H1 (cell line): ENCODE measurements around the gene KIF2C. TPM values are rescaled to one million over a fixed set of nuclear protein-coding genes. Genes with fewer than 3 reads are reported as not detected.

Source experiments
- CTCF ChIA-PET: fragments of 300-600 bp; sonication (Branson Sonifier 250); formaldehyde crosslinking; loops from one replicate; lab custom pipeline; 2021; ENCODE audit not compliant: partially characterized antibody; lab: Charles Lee
- POLR2A ChIA-PET: fragments of 300-600 bp; sonication (Branson Sonifier 250); formaldehyde crosslinking; loops from one replicate; lab custom pipeline; 2021; ENCODE audit warnings: inconsistent platforms; ENCODE audit not compliant: partially characterized antibody; lab: Charles Lee
- DNase-seq, 2 experiments: peaks; one replicate each; pipeline versions ENCODE4 v3.0.0 to v3.0.0-alpha.2; 2010 to 2022; ENCODE audit warnings: low spot score in 2 of 2, low read depth in 1 of 2, mixed read lengths in 1 of 2
- FAIRE-seq: peaks from 2 replicates; lab custom pipeline; 2011; peaks lifted over from hg19 to GRCh38; lab: Jason Lieb, UNC
- H2AFZ ChIP-seq: 2 replicates; pipeline ENCODE4 v1.8.1; 2012; ENCODE audit warnings: low read length, inconsistent platforms
- H2AK5ac ChIP-seq: 2 replicates; pipeline ENCODE4 v1.6.1; 2013; ENCODE audit warnings: low read depth, low read length
- H2BK120ac ChIP-seq: replicated peaks from 2 replicates; pipeline ENCODE3; 2013; ENCODE audit warnings: low read depth, low read length, inconsistent platforms
- H2BK12ac ChIP-seq: 2 replicates; pipeline ENCODE4 v1.6.1; 2013; ENCODE audit warnings: low read depth, low read length
- H2BK15ac ChIP-seq: 2 replicates; pipeline ENCODE4 v1.6.1; 2013; ENCODE audit warnings: low read length
- H2BK20ac ChIP-seq: 2 replicates; pipeline ENCODE4 v1.6.1; 2013; ENCODE audit warnings: low read length
- H2BK5ac ChIP-seq: 2 replicates; pipeline ENCODE4 v1.6.1; 2013; ENCODE audit warnings: low read depth, low read length
- H3K14ac ChIP-seq: 2 replicates; pipeline ENCODE4 v1.6.1; 2013; ENCODE audit warnings: inconsistent platforms; ENCODE audit not compliant: insufficient read length
- H3K18ac ChIP-seq: 2 replicates; pipeline ENCODE4 v1.6.1; 2013; ENCODE audit warnings: low read length; ENCODE audit errors: extremely low read depth
- H3K23ac ChIP-seq: 2 replicates; pipeline ENCODE4 v1.6.1; 2013; ENCODE audit warnings: inconsistent platforms; ENCODE audit not compliant: insufficient read length
- H3K23me2 ChIP-seq: 2 replicates; pipeline ENCODE4 v1.6.1; 2013; ENCODE audit warnings: low read depth, low read length
- H3K27ac ChIP-seq: 2 replicates; pipeline ENCODE4 v1.6.1; 2011; ENCODE audit warnings: low read depth, low read length, inconsistent platforms
- H3K27me3 ChIP-seq, 4 experiments: replicated peaks in 1 of 4; 1 replicate in 1 of 4; 2 replicates in 3 of 4; pipeline versions ENCODE4 v1.6.1 to v1.8.1; 2011 to 2013; ENCODE audit warnings: low read length in 3 of 4, mild to moderate bottlenecking in 3 of 4, inconsistent platforms in 2 of 4, mixed read lengths in 2 of 4, moderate library complexity in 1 of 4; ENCODE audit not compliant: control insufficient read depth in 3 of 4, insufficient read depth in 3 of 4; ENCODE audit errors: extremely low read depth in 1 of 4
- H3K36me3 ChIP-seq, 4 experiments: 2 replicates each; pipeline versions ENCODE4 v1.6.1 to v1.8.1; 2011 to 2013; ENCODE audit warnings: mild to moderate bottlenecking in 4 of 4, low read length in 3 of 4, moderate library complexity in 2 of 4, control low read depth in 1 of 4, inconsistent platforms in 1 of 4; ENCODE audit not compliant: insufficient read depth in 4 of 4, control insufficient read depth in 2 of 4
- H3K4ac ChIP-seq: replicated peaks from 2 replicates; pipeline ENCODE3; 2013; ENCODE audit warnings: low read length, low read depth, mixed read lengths, inconsistent platforms; ENCODE audit not compliant: insufficient read length
- H3K4me1 ChIP-seq, 4 experiments: replicated peaks in 1 of 4; 1 replicate in 1 of 4; 2 replicates in 3 of 4; pipeline versions ENCODE4 v1.6.1 to v1.8.1; 2011 to 2013; ENCODE audit warnings: low read length in 3 of 4, inconsistent platforms in 2 of 4, mixed read lengths in 1 of 4; ENCODE audit not compliant: insufficient read depth in 4 of 4, control insufficient read depth in 3 of 4
- H3K4me2 ChIP-seq, 2 experiments: 2 replicates each; pipeline versions ENCODE4 v1.6.1 to v1.8.1; 2011 to 2013; ENCODE audit warnings: low read depth in 2 of 2, low read length in 2 of 2, control low read depth in 1 of 2, inconsistent platforms in 1 of 2, mild to moderate bottlenecking in 1 of 2; ENCODE audit not compliant: insufficient read depth in 1 of 2
- H3K4me3 ChIP-seq, 4 experiments: fragments of 200-600, 300-600 bp in 1 of 4; sonication (generic), shearing (Covaris generic), sonication (Bioruptor Twin) in 1 of 4; 2 replicates each; pipeline versions ENCODE4 v1.5.1 to v1.8.1; 2011 to 2016; ENCODE audit warnings: low read length in 4 of 4, low read depth in 3 of 4, control low read depth in 2 of 4, inconsistent platforms in 2 of 4, mild to moderate bottlenecking in 2 of 4, mixed read lengths in 1 of 4, moderate library complexity in 1 of 4; ENCODE audit not compliant: insufficient read depth in 2 of 4; ENCODE audit errors: extremely low read depth in 1 of 4
- H3K56ac ChIP-seq: replicated peaks from 2 replicates; pipeline ENCODE3; 2013; ENCODE audit warnings: low read depth, mild to moderate bottlenecking, mixed read lengths, low read length, inconsistent platforms; ENCODE audit not compliant: insufficient read length
- H3K79me1 ChIP-seq: 2 replicates; pipeline ENCODE4 v1.6.1; 2013; ENCODE audit warnings: low read depth, low read length, control low read depth
- H3K79me2 ChIP-seq, 2 experiments: 2 replicates each; pipeline versions ENCODE4 v1.6.1 to v1.8.1; 2012 to 2013; ENCODE audit warnings: low read length in 2 of 2, mild to moderate bottlenecking in 2 of 2, inconsistent platforms in 1 of 2; ENCODE audit not compliant: insufficient read depth in 2 of 2, control insufficient read depth in 1 of 2
- H3K9ac ChIP-seq, 4 experiments: replicated peaks in 1 of 4; 1 replicate in 1 of 4; 2 replicates in 3 of 4; pipeline versions ENCODE4 v1.6.1 to v1.8.1; 2011 to 2013; ENCODE audit warnings: low read depth in 3 of 4, low read length in 3 of 4, control low read depth in 2 of 4, mild to moderate bottlenecking in 2 of 4, moderate library complexity in 2 of 4, inconsistent platforms in 1 of 4; ENCODE audit errors: extremely low read depth in 1 of 4
- H3K9me3 ChIP-seq, 2 experiments: 2 replicates each; pipeline versions ENCODE4 v1.6.1 to v1.8.1; 2012 to 2013; ENCODE audit warnings: mild to moderate bottlenecking in 2 of 2, moderate library complexity in 2 of 2, control low read depth in 1 of 2, inconsistent platforms in 1 of 2, low read depth in 1 of 2, low read length in 1 of 2, mixed read lengths in 1 of 2; ENCODE audit not compliant: insufficient read depth in 2 of 2
- H4K20me1 ChIP-seq, 2 experiments: replicated peaks in 1 of 2; 2 replicates each; pipeline versions ENCODE3 to v1.8.1; 2011 to 2013; ENCODE audit warnings: inconsistent platforms in 2 of 2, low read length in 2 of 2, mild to moderate bottlenecking in 1 of 2; ENCODE audit not compliant: insufficient read depth in 2 of 2, control insufficient read depth in 1 of 2
- H4K5ac ChIP-seq: 2 replicates; pipeline ENCODE4 v1.6.1; 2013; ENCODE audit warnings: low read length, low read depth, mixed read lengths, inconsistent platforms; ENCODE audit not compliant: insufficient read length
- H4K8ac ChIP-seq: 2 replicates; pipeline ENCODE4 v1.8.0; 2013; ENCODE audit warnings: mild to moderate bottlenecking, moderate library complexity, low read length, inconsistent platforms; ENCODE audit not compliant: insufficient read depth; ENCODE audit errors: extremely low read depth
- H4K91ac ChIP-seq: replicated peaks from 2 replicates; pipeline ENCODE3; 2013; ENCODE audit warnings: low read length, mixed read lengths, inconsistent platforms; ENCODE audit not compliant: insufficient read length
- ASH2L ChIP-seq: fragments of 200-600, 300-600 bp; sonication (generic); IDR thresholded peaks from one replicate; pipeline ENCODE4 v1.7.1; 2017; ENCODE audit warnings: low read length
- BACH1 ChIP-seq: IDR thresholded peaks from 2 replicates; pipeline ENCODE4 v1.6.1; 2012; ENCODE audit warnings: low read length, improper control_type of control experiment
- EP300 ChIP-seq, 2 experiments: IDR thresholded peaks; 1 replicate in 1 of 2; 2 replicates in 1 of 2; pipeline ENCODE4 v1.6.1; 2011 to 2012; ENCODE audit warnings: low read depth in 2 of 2, low read length in 2 of 2, mild to moderate bottlenecking in 2 of 2, borderline replicate concordance in 1 of 2, inconsistent platforms in 1 of 2, moderate library complexity in 1 of 2
- JUND ChIP-seq: IDR thresholded peaks from 2 replicates; pipeline ENCODE4 v1.6.1; 2011; ENCODE audit warnings: mild to moderate bottlenecking, improper control_type of control experiment, low read length
- KDM1A ChIP-seq: fragments of 200-600, 300-600 bp; sonication (generic); IDR thresholded peaks from 2 replicates; pipeline ENCODE4 v1.7.1; 2016; ENCODE audit warnings: mild to moderate bottlenecking, low read length, borderline replicate concordance
- POLR2A ChIP-seq, 2 experiments: IDR thresholded peaks; 1 replicate in 1 of 2; 2 replicates in 1 of 2; pipeline ENCODE4 v1.6.1; 2011; ENCODE audit warnings: low read depth in 2 of 2, low read length in 2 of 2, mild to moderate bottlenecking in 2 of 2; ENCODE audit errors: control extremely low read depth in 1 of 2
- POLR2AphosphoS5 ChIP-seq: IDR thresholded peaks from 2 replicates; pipeline ENCODE4 v1.6.1; 2011; ENCODE audit warnings: low read depth, low read length
- RXRA ChIP-seq: IDR thresholded peaks from 2 replicates; pipeline ENCODE4 v1.6.1; 2011; ENCODE audit warnings: low read depth, mild to moderate bottlenecking, low read length, moderate library complexity; ENCODE audit not compliant: insufficient read depth
- SP4 ChIP-seq: IDR thresholded peaks from 2 replicates; pipeline ENCODE4 v1.6.1; 2012; ENCODE audit warnings: low read length, inconsistent platforms
- TEAD4 ChIP-seq: IDR thresholded peaks from 2 replicates; pipeline ENCODE4 v1.6.1; 2012; ENCODE audit warnings: low read depth, low read length, inconsistent platforms, mixed read lengths
- WGBS, 2 experiments: shearing (Covaris generic) in 1 of 2; methylation state at CpG; one replicate each; pipeline versions ENCODE4 v1.1.6 to v1.1.7; 2013 to 2015; ENCODE audit warnings: low lambda C conversion rate in 2 of 2, mixed read lengths in 2 of 2, inconsistent platforms in 1 of 2, low coverage in 1 of 2, missing lambda C conversion rate in 1 of 2; ENCODE audit not compliant: insufficient replicate concordance in 2 of 2, insufficient coverage in 1 of 2, insufficient read length in 1 of 2; ENCODE audit errors: extremely low coverage in 1 of 2, missing lambda C conversion rate in 1 of 2; 5-methylcytosine and 5-hydroxymethylcytosine counted together
- polyA plus RNA-seq, 7 experiments: library from polyadenylated mRNA; depleted of rRNA in 3 of 7; stranded (reverse) in 5 of 7; unstranded in 2 of 7; fragments of >200 nt in 5 of 7; fragments of 200-250 nt in 2 of 7; gene quantifications; 1 replicate in 5 of 7; 2 replicates in 1 of 7; 4 replicates in 1 of 7; pipeline versions ENCODE4 v1.2.1 to v1.2.3, GENCODE V29; 2011 to 2013; ENCODE audit warnings: missing spikeins in 2 of 7, mixed read lengths in 2 of 7
- total RNA-seq: library from RNA; stranded (reverse); fragmentation: NEBNext Ultra II Directional; extraction: Animal tissue kit (Norgen Biotek cat#: 25700); gene quantifications from 2 replicates; pipeline ENCODE4 v1.2.1, GENCODE V29; 2021

KIF2C gene
- total and polyA plus RNA-seq, 2 of the 8 experiments (the other 6 are each of a cell fraction or from before 2014, with no cell fraction given) = 41.8 to 68.1 TPM

DNA sequence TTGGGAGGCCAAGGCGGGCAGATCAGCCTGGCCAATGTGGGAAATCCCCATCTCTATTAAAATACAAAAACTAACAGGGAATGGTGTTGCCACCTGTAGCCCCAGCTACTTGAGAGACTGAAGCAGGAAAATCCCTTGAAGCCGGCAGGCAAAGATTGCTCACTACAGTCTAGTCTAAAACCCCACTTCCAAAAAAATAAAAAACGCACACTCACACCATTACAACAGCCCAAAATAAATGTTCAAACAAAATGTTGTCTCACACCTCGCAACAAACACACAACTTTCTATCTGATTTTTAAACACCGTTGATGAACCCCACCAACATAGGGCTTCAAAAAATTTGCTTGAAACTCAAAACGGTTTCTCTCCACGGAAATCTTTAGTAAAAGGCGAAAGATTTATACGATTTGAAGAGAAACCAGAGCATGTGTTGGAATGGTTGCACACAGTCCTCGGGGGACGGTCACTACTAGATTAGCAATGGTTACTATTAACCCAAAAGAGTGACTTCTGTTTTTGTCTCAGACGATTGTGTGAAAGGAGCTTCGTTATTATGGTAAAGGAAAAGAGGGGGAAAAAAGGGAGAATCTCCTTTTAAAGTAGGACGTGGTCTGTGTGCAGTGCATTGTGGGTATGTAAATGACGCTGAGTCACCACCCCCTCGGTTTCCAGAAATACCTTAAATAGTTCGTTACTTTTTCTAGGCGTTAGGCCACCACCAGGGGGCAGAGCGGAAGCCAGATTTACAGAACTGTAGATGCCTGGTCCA, 8.7 kb upstream of the KIF2C start, which contains the start of gene RNU5D-1:
Gene RNU5D-1, minus strand, starts transcription at position 430 of the 772 bp plus-strand sequence.
- no peaks in the 10 kb centered on the region for H3K9me3 ChIP-seq
- CTCF ChIA-PET = interaction anchor here (0.6 to 10.5 kb wide), 28 partner anchors 9 to 1387 kb away, joined by 3 to 107 read pairs (median 5); partner anchors contain the start of genes BEST4, BTBD19, KIF2C and PTCH2
- 7% methylated on average over 19 of the region's 19 CpGs; no CpG with 5 or more reads in 1 of the 2 experiments for WGBS, 2 experiments
- H4K91ac ChIP-seq = peak within 1 kb of the TSS; percentile 30
- H2BK15ac ChIP-seq = no peak within 1 kb of the TSS
- peaks cover 0 to 3% (median under 1%) of the 10 kb centered on the region in 4 experiments; a peak in 4 of 7 replicates for H3K4me1 ChIP-seq
- peak within 1 kb of the TSS in 1 of 4 experiments; percentile 31; a peak in 1 of 8 replicates for H3K4me3 ChIP-seq
- no peak within 1 kb of the TSS for H3K14ac ChIP-seq
- H2BK20ac ChIP-seq = peak within 1 kb of the TSS; percentile 80; the same call in 1 of the 2 replicates
- H2AFZ ChIP-seq = peak within 1 kb of the TSS; percentile 68; the same call in 1 of the 2 replicates
- peak within 1 kb of the TSS; percentile 14 to 32; a peak in 2 of 4 replicates for H3K4me2 ChIP-seq
- no peaks in the 10 kb centered on the region for H3K79me2 ChIP-seq
- H3K36me3 ChIP-seq = no peaks in the 10 kb centered on the region
- H3K9ac ChIP-seq = peak within 1 kb of the TSS in 3 of 4 experiments; percentile 25 to 77 (median 70); a peak in 6 of 7 replicates
- peak in 1 of 2 experiments; percentile 94 for DNase-seq
- H3K4ac ChIP-seq = no peak within 1 kb of the TSS
- no peaks in the 10 kb centered on the region for H3K79me1 ChIP-seq
- H4K8ac ChIP-seq = no peak within 1 kb of the TSS
- 0 out of 2 replicates have a peak within 1 kb of the TSS, but pooled peaks have one; percentile 53 for H2AK5ac ChIP-seq
- H3K23me2 ChIP-seq = no peaks in the 10 kb centered on the region
- H3K27ac ChIP-seq = peak within 1 kb of the TSS; percentile 94
- no peak within 1 kb of the TSS for H3K23ac ChIP-seq
- peak; percentile 32 for FAIRE-seq
- peak within 1 kb of the TSS; percentile 48 for H3K18ac ChIP-seq
- peak within 1 kb of the TSS; percentile 50; the same call in 1 of the 2 replicates for H2BK12ac ChIP-seq
- no peak within 1 kb of the TSS for H3K56ac ChIP-seq
- no peaks in the 10 kb centered on the region for H3K27me3 ChIP-seq
- no peak within 1 kb of the TSS for H4K5ac ChIP-seq
- POLR2A ChIA-PET = interaction anchor here (0.6 to 22.5 kb wide), 45 partner anchors 9 to 854 kb away, joined by 3 to 428 read pairs (median 3); partner anchors contain the start of genes BEST4, HECTD3, KIF2C and NASP
- no peaks in the 10 kb centered on the region for H4K20me1 ChIP-seq
- peak within 1 kb of the TSS; percentile 93 for H2BK5ac ChIP-seq
- peak within 1 kb of the TSS; percentile 28 for H2BK120ac ChIP-seq
- TF ChIP-seq POLR2A (IDR thresholded peaks at IDR 0.05; ENCODE audit: control extremely low read depth in 1 of 2, low read depth in 2 of 2, low read length in 2 of 2) (peak; percentile 99), RXRA (no peak), JUND (peak; percentile 94), SP4 (peak; percentile 60; the same call in 1 of the 2 replicates), EP300 (IDR thresholded peaks at IDR 0.05; ENCODE audit: borderline replicate concordance in 1 of 2, low read depth in 2 of 2, low read length in 2 of 2) (0 out of 3 replicates have a peak, but pooled peaks of 1 of the 2 experiments have one; percentile 30), TEAD4 (peak; percentile 91), POLR2AphosphoS5 (peak; percentile 99), ASH2L (peak; percentile 45), KDM1A (no peak), BACH1 (peak; percentile 63)
